Amniotic stem cell (primary cell): Measurements from ENCODE around the gene MED13.
"Not testable (repeated sequence)": the region's sequence is repeated elsewhere in the genome, so short reads cannot be mapped to it uniquely, and the experiment has no call there.

ENCODE experiments used
- DNase-seq: peaks from one replicate; lab custom pipeline; 2025; lab: John Stamatoyannopoulos, UW

The MED13 gene

GRCh38 chr17:61989509-61989908 lies 75.6 kb downstream of the MED13 start:
- no peak for DNase-seq

DNA sequence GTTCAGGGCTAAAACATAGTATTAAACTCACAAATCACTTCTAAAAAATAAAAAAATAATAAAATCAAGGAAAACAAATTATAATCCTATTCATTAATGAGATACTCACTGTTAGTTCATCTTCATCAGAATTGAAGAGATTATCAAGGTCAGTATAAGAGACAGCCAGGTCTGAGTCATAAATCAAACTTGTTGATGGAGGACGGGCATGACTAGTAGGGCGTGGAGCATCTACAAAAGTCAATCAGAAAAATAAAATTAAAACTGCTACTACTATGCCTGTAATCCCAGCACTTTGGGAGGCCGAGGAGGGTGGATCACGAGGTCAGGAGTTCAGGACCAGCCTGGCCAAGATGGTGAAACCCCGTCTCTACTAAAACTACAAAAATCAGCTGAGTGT lies 78.2 kb downstream of the MED13 start:
- DNase-seq: no peak

DNA sequence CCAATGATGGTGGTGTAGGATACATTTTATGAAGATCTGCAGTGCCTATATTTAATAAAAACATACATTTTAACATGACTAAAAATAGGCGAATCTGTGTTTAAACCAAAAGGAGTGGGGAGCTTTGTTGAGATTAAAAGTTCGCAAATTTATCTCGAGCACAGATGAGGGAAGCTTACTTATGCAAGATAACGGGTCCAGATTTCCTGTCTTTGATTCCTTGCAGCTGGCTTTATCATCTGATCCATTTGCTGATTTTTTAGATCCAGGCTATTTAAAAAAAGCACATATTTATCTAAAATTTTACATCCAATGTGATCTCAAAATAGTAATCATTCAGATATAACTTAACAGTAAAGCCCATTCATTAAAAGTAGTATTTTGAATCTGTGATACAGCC lies 80.3 kb downstream of the MED13 start:
- no peak for DNase-seq

- DNase-seq: peak; percentile 43
These were observed 83.8 kb downstream of the MED13 start for GRCh38 chr17:61981323-61981722.

DNA sequence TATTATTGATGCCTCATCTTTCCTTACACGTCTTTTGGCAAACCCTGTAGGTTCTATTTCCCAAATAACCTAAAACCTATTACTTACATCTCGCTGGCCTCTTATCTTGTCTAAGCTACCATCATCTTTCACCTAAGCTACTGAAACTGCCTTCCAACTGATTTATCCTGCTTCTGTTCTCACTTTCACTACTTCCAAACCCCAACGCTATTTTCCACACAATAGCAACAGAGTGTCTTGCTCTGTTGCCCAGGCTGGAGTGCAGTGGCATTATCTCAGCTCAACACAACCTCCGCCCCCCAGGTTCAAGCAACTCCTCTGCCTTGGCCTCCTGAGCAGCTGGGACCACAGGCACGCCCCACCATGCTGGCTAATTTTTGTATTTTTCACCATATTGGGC lies 84.5 kb downstream of the MED13 start:
- no peak for DNase-seq

DNA sequence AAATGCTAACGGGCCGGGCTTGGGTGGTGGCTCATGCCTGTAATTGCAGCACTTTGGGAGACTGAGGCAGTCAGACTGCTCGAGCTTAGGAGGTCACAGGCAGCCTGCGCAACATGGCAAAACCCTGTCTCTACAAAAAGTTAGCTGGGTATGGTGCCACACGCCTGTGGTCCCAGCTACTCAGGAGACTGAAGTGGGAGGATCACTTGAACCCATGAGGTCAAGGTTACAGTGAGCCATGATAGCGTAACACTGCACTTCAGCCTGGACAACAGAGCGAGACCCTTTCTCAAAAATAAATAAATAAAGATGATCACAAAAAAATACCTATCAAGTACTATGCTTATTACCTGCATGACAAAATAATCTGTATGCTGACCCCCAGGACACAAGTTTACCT lies 91.0 kb downstream of the MED13 start:
- no peak for DNase-seq

GRCh38 chr17:61972311-61972710 lies 92.8 kb downstream of the MED13 start:
- no peak for DNase-seq

DNA sequence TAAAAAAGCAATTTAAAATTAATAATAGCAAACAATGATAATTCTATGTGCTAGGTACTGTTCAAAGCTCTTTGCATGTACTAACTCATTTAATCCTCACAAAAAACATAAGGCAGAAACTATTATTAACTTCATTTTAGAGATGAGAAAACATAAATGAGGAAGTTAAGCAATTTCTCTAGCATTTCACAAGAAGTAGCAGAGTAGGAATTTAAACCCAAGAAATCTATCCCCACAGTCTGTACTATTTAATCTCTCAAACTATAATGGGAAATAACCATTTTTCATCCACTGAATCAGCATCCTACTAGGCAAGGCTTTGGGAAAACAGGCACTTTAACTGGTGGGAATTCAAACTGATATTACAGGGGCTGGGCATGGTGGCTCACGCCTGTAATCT lies 95.0 kb downstream of the MED13 start:
- no peak for DNase-seq

GRCh38 chr17:61968757-61969156 lies 96.3 kb downstream of the MED13 start:
- DNase-seq: no peak

DNA sequence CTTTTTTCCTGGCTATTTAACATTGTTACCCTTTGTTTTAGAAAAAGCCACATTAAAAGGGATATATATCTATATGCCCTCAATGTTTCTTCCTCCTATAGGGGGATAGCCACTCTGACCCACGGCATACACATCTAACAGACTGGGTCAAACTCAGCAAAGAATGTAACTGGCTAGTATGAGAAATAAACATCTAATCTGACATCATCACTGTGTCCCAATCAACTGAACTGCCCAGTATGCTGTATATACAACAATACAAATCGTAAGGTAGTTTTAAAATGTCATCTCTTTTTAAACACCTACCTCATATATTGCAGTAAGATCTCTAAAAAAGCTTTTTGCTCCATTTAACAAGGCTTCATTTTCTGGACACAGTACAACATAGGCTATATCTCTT lies 97.3 kb downstream of the MED13 start:
- no peak for DNase-seq

GRCh38 chr17:61966191-61966590 lies 98.9 kb downstream of the MED13 start:
- no peak for DNase-seq

- DNase-seq: no peak
These were observed 109.5 kb downstream of the MED13 start for GRCh38 chr17:61955619-61956018.

DNA sequence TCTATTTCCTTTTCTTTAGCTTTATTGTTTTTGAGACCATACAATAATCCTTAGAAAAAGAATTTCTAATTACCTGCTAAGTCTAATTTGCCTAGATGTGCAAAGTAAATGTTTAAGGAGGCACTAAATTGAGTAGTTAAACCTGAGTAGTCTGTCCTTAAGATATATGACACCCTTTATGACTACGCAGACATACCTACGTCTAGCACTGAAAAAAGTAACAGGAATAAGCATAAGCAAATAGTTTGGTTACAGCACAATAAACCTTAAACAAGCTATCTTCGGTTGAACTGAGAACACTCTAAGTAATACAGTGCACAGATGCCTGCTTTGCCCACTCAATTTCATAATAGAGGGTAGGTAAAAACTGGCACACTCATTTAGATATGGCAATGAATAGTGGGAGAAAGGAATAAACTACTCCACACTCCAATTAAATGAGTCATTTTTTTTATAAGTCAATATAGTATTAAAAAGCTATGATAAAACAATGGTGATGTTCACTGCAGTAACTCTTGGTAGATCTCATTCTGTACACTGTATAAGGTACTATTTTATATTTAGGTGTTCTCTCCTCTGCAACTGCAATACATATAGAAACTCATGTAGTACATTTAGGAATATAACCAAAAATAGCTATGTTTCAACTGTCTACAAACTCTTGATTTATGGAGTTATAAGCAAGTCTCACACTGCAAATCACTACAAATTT lies 117.6 kb downstream of the MED13 start:
- no peak for DNase-seq

DNA sequence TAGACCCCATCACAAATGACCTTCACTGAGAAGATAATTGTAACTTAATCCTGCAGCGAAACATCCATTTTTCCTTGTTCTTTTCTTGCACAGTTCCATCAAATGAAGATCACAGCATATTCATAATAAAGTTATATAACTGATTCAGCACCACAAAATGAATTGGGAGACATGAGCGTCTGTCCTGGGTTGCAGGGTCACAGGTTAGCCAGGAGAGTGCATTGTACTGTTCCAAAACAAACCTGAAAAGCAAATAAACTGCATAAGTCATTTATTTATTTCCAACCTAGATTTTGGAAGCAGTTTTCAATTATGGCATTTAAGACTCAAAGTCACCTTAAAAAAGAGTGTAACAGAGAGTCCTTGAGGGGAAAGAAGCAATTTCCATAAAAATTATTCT lies 118.7 kb downstream of the MED13 start:
- no peak for DNase-seq

- no peak for DNase-seq
These were observed 122.0 kb downstream of the MED13 start for GRCh38 chr17:61943117-61943516.

- DNase-seq: no peak
These were observed 123.0 kb downstream of the MED13 start for GRCh38 chr17:61942085-61942484.

DNA sequence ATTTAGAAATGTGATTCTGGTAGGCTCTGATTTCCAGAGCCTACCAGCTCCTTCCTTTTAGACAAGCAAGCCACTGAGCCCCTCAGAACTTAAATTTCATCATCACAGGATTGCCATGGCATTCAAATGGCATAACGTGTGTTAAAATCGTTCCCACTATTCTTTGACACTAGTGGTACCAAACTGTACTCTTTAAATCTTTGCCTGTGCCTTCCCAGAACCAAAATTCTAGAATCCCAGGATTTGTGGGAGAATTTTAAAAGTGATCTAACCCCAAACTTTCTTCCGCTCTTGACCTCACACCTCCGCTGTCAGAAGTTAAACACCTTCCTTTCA lies 137.0 kb downstream of the MED13 start:
- no peak for DNase-seq

DNA sequence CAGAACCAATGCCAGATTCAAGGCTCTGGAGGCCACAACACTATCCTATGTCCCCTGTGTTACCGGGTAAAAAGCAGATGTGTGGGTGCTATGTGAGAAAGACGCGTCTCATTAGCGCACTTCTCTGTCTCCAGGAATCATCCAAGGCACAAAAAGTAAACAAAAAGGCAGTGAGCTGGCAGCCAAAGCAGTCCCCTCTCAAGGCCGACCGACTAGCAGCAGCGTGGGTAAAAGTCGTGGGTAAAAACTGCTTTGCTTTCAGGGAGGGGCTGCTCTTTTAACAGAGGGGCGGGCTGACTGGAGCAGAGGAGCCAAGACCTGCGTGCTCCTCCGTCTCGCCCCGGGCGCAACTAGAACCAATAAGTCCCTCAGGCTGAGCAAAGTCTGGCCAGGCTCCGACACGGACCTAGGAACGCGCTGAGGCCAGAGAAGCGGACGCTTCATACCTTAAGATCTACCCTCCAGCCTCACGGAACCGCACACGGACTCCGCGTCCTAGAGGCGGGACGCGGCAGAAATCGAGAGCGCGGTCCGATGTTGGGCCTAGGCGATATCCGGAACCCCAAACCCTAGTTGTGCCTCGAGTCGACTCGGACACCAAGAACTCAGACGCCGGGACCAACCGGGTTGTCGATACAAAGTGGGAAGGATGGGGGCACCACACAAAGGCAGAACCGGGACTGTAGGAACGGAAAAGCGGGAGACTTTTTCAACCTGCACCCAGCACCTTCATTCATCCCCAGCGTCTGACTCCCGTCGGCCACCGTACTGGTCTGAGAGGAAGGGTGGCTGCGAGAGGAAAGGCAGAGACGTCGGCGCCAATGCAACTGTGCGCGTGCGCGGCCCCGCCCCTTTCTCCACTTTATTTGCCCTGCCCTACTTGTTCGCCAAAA lies 137.6 kb downstream of the MED13 start, which contains the start of gene INTS2:
INTS2 (minus strand) TSS at position 775 of the 893 bp plus-strand sequence. CDS start 1,338 bp downstream, outside the sequence.
- peak; percentile 86 for DNase-seq

- peak; percentile 5 for DNase-seq
These were observed 138.3 kb downstream of the MED13 start for GRCh38 chr17:61926826-61927207.

- DNase-seq: not testable (repeated sequence)
These were observed 149.9 kb downstream of the MED13 start for GRCh38 chr17:61915162-61915561.

GRCh38 chr17:61908292-61909037 lies 156.6 kb downstream of the MED13 start:
- DNase-seq: no peak

DNA sequence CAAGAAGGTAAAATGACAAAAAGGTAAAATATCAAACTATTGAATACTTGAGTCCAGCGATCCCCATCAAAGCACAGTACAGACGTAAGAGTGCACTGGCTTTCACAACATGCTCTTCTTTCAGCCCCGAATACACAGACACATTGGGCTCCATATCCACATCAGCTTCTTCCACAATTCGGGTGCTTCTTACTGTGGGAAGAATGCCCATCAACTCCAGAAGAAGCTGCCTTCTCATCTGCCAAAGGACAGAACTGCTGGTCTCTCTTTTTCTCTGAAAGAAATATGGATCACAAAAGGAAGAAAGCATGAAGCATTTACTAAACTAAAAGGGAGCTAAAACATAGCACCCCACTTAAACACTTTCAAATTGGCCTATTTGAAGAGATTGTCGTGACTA lies 157.7 kb downstream of the MED13 start:
- DNase-seq: no peak
